Transverse colon (tissue), 3 donors: Measurements from ENCODE around the gene PTPRN2.

Experiments used
- CTCF ChIP-seq, 5 experiments: fragments of 200-600 bp in 3 of 5; fragments of 450-650 bp in 2 of 5; sonication (generic) in 3 of 5; IDR thresholded peaks; 1 replicate in 2 of 5; 2 replicates in 3 of 5; pipeline ENCODE4 v1.5.1; 2016 to 2017; ENCODE audit warnings: antibody characterized with exemption in 5 of 5, inconsistent platforms in 3 of 5, mild to moderate bottlenecking in 2 of 5, moderate library complexity in 1 of 5
- EP300 ChIP-seq: sonication (generic); formaldehyde crosslinking; IDR thresholded peaks from one replicate; pipeline ENCODE4 v1.6.1; 2017; ENCODE audit warnings: antibody characterized with exemption, low read depth
- POLR2A ChIP-seq: fragments of 450-650 bp; IDR thresholded peaks from one replicate; pipeline ENCODE4 v1.6.1; 2016; ENCODE audit warnings: antibody characterized with exemption, mild to moderate bottlenecking, moderate library complexity

GRCh38 chr7:158447506-158448171 lies 140.0 kb downstream of the PTPRN2 start:
- TF ChIP-seq CTCF (IDR thresholded peaks at IDR 0.05) (no peak), POLR2A (no peak), EP300 (no peak)
